SH-SY5Y (cell line): ENCODE data around the gene VSIR.

Source experiments
- GATA2 ChIP-seq: IDR thresholded peaks from 2 replicates; pipeline ENCODE4 v1.6.1; 2011; ENCODE audit warnings: mild to moderate bottlenecking, low read depth, low read length
- GATA3 ChIP-seq: IDR thresholded peaks from 2 replicates; pipeline ENCODE4 v1.6.1; 2011; ENCODE audit warnings: low read depth, mild to moderate bottlenecking, low read length, moderate library complexity

GRCh38 chr10:71722849-71723248 is 50.5 kb downstream of the VSIR start:
- no peak for TF ChIP-seq GATA2
- TF ChIP-seq GATA3: no peak
